Measurements from ENCODE around the gene SCYGR7.
"Not testable (repeated sequence)": the region's sequence is repeated elsewhere in the genome, so short reads cannot be mapped to it uniquely, and the experiment has no call there.

The SCYGR7 gene, protein sequence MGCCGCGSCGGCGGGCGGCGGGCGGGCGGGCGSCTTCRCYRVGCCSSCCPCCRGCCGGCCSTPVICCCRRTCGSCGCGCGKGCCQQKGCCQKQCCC

GRCh38 chr2:227728035-227728434, at the start of gene SCYGR7:
SCYGR7 (plus strand) TSS chr2:227728335; CDS start chr2:227728335, 0 bp downstream.
- no peak within 1 kb of the TSS for H3K4me3 ChIP-seq (ENCODE audit: low read depth, low read length)
- no peak for DNase-seq (ENCODE audit: low read depth)

- no peak for DNase-seq (ENCODE audit: low read depth)
- H3K4me3 ChIP-seq (ENCODE audit: low read depth, low read length): no peak overlapping the region
Measured at GRCh38 chr2:227684258-227684657, 43.9 kb upstream of the SCYGR7 start.

GRCh38 chr2:227687189-227687588, 40.9 kb upstream of the SCYGR7 start:
- H3K4me3 ChIP-seq (ENCODE audit: low read depth, low read length): no peak overlapping the region
- no peak for DNase-seq (ENCODE audit: low read depth)

DNA sequence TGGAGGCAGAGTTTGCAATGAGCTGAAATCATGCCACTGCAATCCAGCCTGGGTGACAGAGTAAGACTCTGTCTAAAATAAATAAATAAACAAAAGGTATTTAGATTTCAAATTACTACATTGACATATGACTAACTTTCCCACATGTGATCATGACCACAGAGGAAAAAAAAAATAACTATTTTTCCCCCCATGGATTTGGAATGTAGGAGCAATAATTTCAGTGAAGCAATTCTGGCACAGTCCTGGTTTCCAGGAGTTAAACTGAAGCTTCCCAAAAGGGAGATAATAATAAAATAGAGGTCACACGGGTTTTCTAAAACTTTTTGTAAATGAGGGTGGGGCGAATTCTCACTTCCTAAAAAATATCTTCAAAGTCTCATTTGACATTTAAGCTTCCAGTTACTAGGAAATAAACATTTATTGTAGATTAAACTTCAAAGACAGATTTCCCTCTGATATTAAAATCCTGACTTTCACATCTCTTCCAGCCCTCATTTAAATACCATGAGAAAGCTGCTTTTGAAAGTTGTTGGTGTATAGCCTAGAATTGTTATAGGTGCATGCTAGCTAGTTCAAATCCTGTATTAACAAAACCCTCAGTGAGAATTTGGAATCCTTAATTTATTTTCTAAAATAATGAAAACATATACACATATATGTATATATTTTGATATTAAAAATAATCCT, 31.0 kb upstream of the SCYGR7 start:
- no peak for DNase-seq (ENCODE audit: low read depth)

GRCh38 chr2:227701556-227701955, 26.6 kb upstream of the SCYGR7 start:
- no peak overlapping the region for H3K4me3 ChIP-seq (ENCODE audit: low read depth, low read length)
- DNase-seq (ENCODE audit: low read depth): no peak

More for the DNA sequence above, 31.0 kb upstream of the SCYGR7 start:
- no peak overlapping the region for H3K4me3 ChIP-seq (ENCODE audit: low read depth, low read length)

- DNase-seq (ENCODE audit: low read depth): no peak
- no peak overlapping the region for H3K4me3 ChIP-seq (ENCODE audit: low read depth, low read length)
Measured at GRCh38 chr2:227703280-227703732, 24.8 kb upstream of the SCYGR7 start.

GRCh38 chr2:227703961-227704360, 24.2 kb upstream of the SCYGR7 start:
- DNase-seq (ENCODE audit: low read depth): peak; percentile 11
- H3K4me3 ChIP-seq (ENCODE audit: low read depth, low read length): no peak overlapping the region

DNA sequence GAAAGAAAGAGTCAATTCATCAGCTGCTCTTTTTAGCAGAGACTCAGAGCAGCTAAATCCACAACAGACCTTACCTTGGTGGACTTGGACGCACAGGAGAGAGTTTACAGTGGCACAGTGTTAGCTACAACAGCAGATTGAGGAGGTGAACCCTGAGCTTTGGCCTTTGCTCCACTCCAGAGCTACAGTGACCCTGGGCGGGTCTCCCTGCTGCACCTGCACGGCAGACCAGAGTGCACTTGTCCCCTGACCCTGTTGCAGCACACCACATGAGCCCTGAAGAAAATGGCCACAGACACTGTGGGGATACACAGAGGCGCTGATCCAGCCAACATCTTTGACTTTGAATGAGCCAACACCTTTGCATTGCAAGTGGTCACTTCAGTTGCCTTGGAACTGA, 21.3 kb upstream of the SCYGR7 start:
- no peak overlapping the region for H3K4me3 ChIP-seq (ENCODE audit: low read depth, low read length)
- no peak for DNase-seq (ENCODE audit: low read depth)

DNA sequence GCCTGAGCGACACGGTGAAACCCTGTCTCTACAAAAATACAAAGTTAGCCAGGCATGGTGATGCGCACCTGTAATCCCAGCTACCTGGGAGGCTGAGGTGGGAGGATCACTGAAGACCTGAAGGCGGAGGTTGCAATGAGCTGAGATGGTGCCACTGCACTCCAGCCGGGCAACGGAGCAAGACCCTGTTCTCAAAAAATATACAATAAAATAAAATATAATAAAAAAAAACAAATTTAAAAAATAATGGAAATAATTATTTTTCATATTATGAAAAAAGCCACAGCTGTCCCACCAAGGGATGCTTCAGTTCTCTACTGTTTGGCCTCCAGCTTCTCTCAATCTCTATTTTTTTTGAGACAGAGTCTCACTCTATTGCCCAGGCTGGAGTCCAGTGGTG, 20.7 kb upstream of the SCYGR7 start:
- no peak for DNase-seq (ENCODE audit: low read depth)
- H3K4me3 ChIP-seq (ENCODE audit: low read depth, low read length): no peak overlapping the region

DNA sequence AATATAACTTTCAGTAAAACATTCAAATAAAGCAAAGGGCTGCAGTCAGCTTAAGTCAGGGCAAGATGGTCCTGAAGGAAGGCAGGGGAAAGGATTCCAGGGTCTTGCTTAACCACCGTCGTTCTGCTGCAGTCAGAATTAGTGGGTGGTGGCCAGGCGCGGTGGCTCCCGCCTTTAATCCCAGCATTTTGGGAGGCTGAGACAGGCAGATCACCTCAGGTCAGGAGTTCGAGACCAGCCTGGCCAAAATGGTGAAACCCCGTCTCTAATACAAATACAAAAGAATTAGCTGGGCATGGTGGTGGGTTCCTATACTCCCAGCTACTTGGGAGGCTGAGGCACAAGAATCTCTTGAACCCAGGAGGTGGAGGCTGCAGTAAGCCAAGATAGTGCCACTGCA, 17.1 kb upstream of the SCYGR7 start:
- no peak overlapping the region for H3K4me3 ChIP-seq (ENCODE audit: low read depth, low read length)
- no peak for DNase-seq (ENCODE audit: low read depth)

- H3K4me3 ChIP-seq (ENCODE audit: low read depth, low read length): no peak overlapping the region
- no peak for DNase-seq (ENCODE audit: low read depth)
Measured at GRCh38 chr2:227713291-227713690, 14.8 kb upstream of the SCYGR7 start.

- no peak overlapping the region for H3K4me3 ChIP-seq (ENCODE audit: low read depth, low read length)
Measured at GRCh38 chr2:227716501-227716900, 11.6 kb upstream of the SCYGR7 start.

GRCh38 chr2:227717687-227718567, 10.2 kb upstream of the SCYGR7 start, which contains the start of gene SLC19A3:
SLC19A3 (minus strand) TSS chr2:227718028; CDS start chr2:227702318, 15,710 bp downstream.
- peak; percentile 69 for DNase-seq (ENCODE audit: low read depth)
- H3K4me3 ChIP-seq (ENCODE audit: low read depth, low read length): peak within 1 kb of the TSS; percentile 51

More at GRCh38 chr2:227716501-227716900, 11.6 kb upstream of the SCYGR7 start:
- no peak for DNase-seq (ENCODE audit: low read depth)

GRCh38 chr2:227719641-227720040, 8.5 kb upstream of the SCYGR7 start:
- DNase-seq (ENCODE audit: low read depth): no peak
- H3K4me3 ChIP-seq (ENCODE audit: low read depth, low read length): no peak overlapping the region

DNA sequence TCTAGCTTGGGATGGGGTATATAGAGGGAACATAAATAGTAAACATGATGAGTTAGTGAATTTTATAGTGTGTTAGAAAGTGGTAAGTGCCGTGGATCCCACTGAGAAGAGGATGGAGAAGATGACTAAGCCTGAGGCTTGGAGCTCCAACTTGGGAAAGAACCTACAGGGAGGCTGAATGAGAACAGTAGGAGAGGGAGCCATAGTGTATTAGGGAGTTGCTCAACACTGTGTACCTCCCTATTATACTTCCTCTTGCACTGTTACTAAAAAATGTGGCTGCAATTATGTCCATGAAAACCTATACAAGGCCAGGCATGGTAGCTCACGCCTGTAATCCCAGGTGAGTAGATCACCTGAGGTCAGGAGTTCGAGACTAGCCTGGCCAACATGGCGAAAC, 7.5 kb upstream of the SCYGR7 start:
- no peak for DNase-seq (ENCODE audit: low read depth)
- H3K4me3 ChIP-seq (ENCODE audit: low read depth, low read length): no peak overlapping the region

DNA sequence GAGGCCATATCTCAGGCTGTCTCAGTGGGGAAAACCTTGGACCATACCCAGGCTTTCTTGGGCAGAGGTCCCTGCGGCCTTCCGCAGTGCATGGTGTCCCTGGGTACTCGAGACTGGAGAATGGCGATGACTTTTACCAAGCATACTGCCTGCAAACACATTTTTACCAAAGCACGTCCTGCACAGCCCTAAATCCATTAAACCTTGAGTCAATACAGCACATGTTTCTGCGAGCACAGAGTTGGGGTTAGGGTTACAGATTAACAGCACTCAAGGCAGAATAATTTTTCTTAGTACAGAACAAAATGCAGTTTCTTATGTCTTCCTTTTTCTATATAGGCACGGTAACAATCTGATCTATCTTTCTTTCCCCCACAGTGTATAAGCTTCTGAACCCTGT, 5.3 kb upstream of the SCYGR7 start:
- not testable (repeated sequence) for H3K4me3 ChIP-seq (ENCODE audit: low read depth, low read length); DNase-seq (ENCODE audit: low read depth)

GRCh38 chr2:227724394-227725039, 3.6 kb upstream of the SCYGR7 start, which contains the start of gene SCYGR6:
SCYGR6 (minus strand) TSS chr2:227724757; CDS start chr2:227724757, 0 bp downstream.
- no peak for DNase-seq (ENCODE audit: low read depth)
- no peak within 1 kb of the TSS for H3K4me3 ChIP-seq (ENCODE audit: low read depth, low read length)

DNA sequence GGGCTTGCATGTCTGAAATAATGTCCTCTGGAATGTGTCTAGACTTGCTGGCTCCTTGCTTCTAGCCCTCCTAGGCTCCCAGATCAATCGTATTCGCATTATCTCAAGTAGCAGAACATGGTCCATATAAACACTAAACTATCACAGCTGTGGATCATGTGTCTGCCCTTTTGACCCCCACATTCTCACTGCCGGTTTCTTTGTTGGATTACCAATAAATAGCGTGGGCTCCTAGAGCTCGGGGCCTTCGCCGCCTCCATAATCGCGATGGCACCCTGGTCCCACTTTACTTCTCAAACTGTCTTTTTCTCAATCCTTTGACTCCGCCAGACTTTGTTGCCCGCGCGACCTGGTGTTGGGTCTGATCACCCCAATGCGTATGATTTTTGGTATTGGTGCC, 11.2 kb downstream of the SCYGR7 start:
- no peak for DNase-seq (ENCODE audit: low read depth)
- H3K4me3 ChIP-seq (ENCODE audit: low read depth, low read length): no peak overlapping the region

- H3K4me3 ChIP-seq (ENCODE audit: low read depth, low read length); DNase-seq (ENCODE audit: low read depth): not testable (repeated sequence)
Measured at GRCh38 chr2:227740705-227741104, 12.6 kb downstream of the SCYGR7 start.

- no peak within 1 kb of the TSS for H3K4me3 ChIP-seq (ENCODE audit: low read depth, low read length)
- no peak for DNase-seq (ENCODE audit: low read depth)
Measured at GRCh38 chr2:227745594-227745993, 17.5 kb downstream of the SCYGR7 start, which contains the start of gene SCYGR8. SCYGR8 (plus strand) TSS chr2:227745894; CDS start chr2:227745894, 0 bp downstream.

All from skeletal muscle cell (primary cell).